ENCODE measurements around the gene PAQR9. TPM values are rescaled to one million over a fixed set of nuclear protein-coding genes. Genes with fewer than 3 reads are reported as not detected.

Gene PAQR9
- total RNA-seq: 1.8 and 1.9 TPM in 2 replicates
- long read RNA-seq, partial matches to known transcripts: 0 of 1 reads
- long read RNA-seq, other reads (novel, unspliced or antisense): 0 of 1 reads

DNA sequence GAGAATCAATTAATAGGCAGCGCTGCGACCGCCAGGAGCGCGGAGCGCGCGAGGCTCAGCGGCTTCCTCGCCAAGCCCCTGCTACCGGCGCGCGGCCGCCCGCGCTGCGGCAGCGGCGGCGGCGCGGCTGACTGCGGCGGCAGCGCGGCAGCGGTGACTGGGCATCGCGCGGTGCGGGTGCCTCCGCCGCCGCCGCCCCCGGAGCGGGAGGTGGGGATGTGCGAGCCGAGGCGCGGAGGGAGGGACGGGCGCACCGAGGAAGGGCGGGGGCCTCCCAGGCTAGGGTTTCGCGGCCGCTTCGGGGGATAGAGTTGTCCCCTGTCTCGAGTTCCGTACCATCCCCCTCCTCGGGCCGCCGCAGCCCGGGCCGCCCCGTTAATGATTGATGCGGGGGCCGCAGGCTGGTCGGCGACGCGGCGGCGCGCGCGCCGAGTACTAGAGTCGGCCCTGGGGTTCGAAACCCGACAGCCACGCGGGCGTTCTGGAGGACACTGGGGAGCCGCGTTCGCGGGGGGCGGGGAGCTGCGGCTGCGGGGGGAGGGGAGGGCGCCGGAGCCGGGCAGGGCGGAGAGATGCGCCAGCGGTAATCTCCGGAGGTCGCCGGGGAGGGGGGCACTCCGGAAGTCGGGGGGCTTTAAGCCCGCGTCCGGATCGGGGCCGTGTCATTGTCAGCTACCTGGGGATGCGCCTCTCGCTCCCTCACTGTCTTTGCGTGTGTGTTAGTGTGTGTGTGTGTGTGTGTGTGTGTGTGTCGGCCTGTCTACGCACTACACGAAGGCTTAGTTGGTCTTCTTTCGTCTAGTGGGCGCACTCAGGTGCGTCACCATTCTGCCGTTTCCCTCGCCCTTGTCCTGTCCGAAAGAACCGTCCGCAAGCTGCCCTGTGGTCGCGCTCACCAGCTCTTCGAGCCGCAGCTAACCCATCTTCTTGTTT, at the start of gene PAQR9:
Gene PAQR9, minus strand, starts transcription at position 159 of the 933 bp plus-strand sequence. CDS start 338 bp downstream, outside the sequence.
- TF ChIP-seq, protein P1, sequence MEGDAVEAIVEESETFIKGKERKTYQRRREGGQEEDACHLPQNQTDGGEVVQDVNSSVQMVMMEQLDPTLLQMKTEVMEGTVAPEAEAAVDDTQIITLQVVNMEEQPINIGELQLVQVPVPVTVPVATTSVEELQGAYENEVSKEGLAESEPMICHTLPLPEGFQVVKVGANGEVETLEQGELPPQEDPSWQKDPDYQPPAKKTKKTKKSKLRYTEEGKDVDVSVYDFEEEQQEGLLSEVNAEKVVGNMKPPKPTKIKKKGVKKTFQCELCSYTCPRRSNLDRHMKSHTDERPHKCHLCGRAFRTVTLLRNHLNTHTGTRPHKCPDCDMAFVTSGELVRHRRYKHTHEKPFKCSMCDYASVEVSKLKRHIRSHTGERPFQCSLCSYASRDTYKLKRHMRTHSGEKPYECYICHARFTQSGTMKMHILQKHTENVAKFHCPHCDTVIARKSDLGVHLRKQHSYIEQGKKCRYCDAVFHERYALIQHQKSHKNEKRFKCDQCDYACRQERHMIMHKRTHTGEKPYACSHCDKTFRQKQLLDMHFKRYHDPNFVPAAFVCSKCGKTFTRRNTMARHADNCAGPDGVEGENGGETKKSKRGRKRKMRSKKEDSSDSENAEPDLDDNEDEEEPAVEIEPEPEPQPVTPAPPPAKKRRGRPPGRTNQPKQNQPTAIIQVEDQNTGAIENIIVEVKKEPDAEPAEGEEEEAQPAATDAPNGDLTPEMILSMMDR (conservative IDR thresholded peaks at IDR 0.05): no peak
- Mint-ChIP-seq H3K36me3 (ENCODE audit: low read depth) (no peaks in the 10 kb centered on the region), H3K27me3 (ENCODE audit: low read depth) (peaks cover 31% of the 10 kb centered on the region), H3K4me1 (peaks cover 12% of the 10 kb centered on the region), H3K4me3 (peak within 1 kb of the TSS; percentile 91), H3K27ac (ENCODE audit: unreplicated experiment) (peak within 1 kb of the TSS; percentile 83), H3K9me3 (no peaks in the 10 kb centered on the region)
- peak; percentile 49 for DNase-seq (ENCODE audit: low read depth, low spot score)

DNA sequence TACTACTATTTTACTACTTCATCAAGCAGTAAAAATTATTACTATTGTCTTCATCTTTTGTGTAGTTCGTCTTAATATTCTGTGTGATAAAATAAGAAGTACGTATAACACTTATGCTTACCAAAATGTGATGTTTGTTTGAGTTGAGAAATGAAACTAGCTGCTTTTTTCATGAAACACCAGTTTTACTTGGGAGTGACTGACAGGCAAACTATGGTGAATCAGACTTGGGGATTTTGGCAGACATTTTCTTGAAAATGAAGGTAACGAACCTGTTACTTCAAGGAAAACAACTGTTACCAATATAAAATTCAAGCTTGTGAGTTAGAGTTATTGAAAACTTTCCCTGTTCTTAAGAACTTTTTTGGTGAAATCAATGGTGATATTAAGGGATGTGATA, 48.2 kb upstream of the PAQR9 start:
- no peaks in the 10 kb centered on the region for H3K36me3 Mint-ChIP-seq (ENCODE audit: low read depth)
- no peaks in the 10 kb centered on the region for H3K9me3 Mint-ChIP-seq
- TF ChIP-seq, protein P1 (conservative IDR thresholded peaks at IDR 0.05): no peak
- H3K27ac Mint-ChIP-seq (ENCODE audit: unreplicated experiment): no peak overlapping the region
- H3K4me3 Mint-ChIP-seq: no peak overlapping the region
- peaks cover 13% of the 10 kb centered on the region for H3K4me1 Mint-ChIP-seq
- H3K27me3 Mint-ChIP-seq (ENCODE audit: low read depth): no peaks in the 10 kb centered on the region
- DNase-seq (ENCODE audit: low read depth, low spot score): no peak

DNA sequence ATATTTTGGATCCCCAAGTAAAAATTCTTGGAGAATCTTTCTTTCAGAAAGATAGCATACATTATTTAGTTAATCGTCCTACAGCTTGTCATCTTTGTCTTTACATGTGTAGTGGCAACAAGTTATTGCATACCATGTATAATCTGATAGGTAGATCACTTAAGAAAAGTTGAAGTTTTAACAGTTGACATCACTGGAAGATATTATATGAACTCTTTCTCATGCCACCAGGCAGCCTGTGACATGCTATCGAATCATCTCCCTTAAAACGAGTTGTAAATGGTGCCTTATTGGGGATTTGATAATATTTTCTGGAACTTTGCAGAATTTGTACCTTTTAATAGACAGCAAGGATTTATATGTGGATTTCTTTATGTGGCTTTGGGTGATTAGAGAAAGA, 46.5 kb upstream of the PAQR9 start:
- H3K27ac Mint-ChIP-seq (ENCODE audit: unreplicated experiment): no peak overlapping the region
- no peak for DNase-seq (ENCODE audit: low read depth, low spot score)
- no peaks in the 10 kb centered on the region for H3K36me3 Mint-ChIP-seq (ENCODE audit: low read depth)
- TF ChIP-seq, protein P1 (conservative IDR thresholded peaks at IDR 0.05): no peak
- peaks cover 13% of the 10 kb centered on the region for H3K4me1 Mint-ChIP-seq
- no peaks in the 10 kb centered on the region for H3K27me3 Mint-ChIP-seq (ENCODE audit: low read depth)
- H3K4me3 Mint-ChIP-seq: no peak overlapping the region
- H3K9me3 Mint-ChIP-seq: no peaks in the 10 kb centered on the region

DNA sequence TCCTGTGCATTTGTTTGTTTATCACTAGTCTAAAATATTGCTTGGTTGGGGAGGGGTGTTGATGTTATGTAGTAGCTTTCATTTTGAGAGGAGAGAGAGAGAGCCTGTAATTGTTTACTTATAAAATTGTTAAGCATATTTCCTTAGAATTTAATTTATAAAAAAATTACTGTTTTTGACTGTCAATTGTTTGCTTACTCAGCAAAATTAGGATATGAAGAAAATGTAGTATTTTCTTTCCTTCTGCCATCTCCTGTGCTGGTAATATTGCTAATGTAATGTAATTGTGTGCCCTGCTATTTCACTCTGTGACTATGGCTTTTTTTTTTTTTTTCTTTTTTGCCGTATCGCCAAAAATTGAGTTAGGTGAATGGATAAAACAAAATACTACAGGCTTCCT, 41.3 kb upstream of the PAQR9 start:
- no peak for DNase-seq (ENCODE audit: low read depth, low spot score)
- no peak overlapping the region for H3K27ac Mint-ChIP-seq (ENCODE audit: unreplicated experiment)
- H3K9me3 Mint-ChIP-seq: no peaks in the 10 kb centered on the region
- peak overlapping the region; percentile 47 for H3K4me3 Mint-ChIP-seq
- H3K27me3 Mint-ChIP-seq (ENCODE audit: low read depth): no peaks in the 10 kb centered on the region
- TF ChIP-seq, protein P1 (conservative IDR thresholded peaks at IDR 0.05): no peak
- H3K36me3 Mint-ChIP-seq (ENCODE audit: low read depth): no peaks in the 10 kb centered on the region
- peaks cover 40% of the 10 kb centered on the region for H3K4me1 Mint-ChIP-seq

GRCh38 chr3:143002727-143003126, 39.3 kb upstream of the PAQR9 start:
- no peak for DNase-seq (ENCODE audit: low read depth, low spot score)
- Mint-ChIP-seq H3K4me3 (peak overlapping the region; percentile 99), H3K27ac (ENCODE audit: unreplicated experiment) (no peak overlapping the region), H3K27me3 (ENCODE audit: low read depth) (no peaks in the 10 kb centered on the region), H3K4me1 (peaks cover 40% of the 10 kb centered on the region), H3K9me3 (no peaks in the 10 kb centered on the region), H3K36me3 (ENCODE audit: low read depth) (no peaks in the 10 kb centered on the region)
- TF ChIP-seq, protein P1 (conservative IDR thresholded peaks at IDR 0.05): no peak
